K562 (cell line): ENCODE measurements around the gene PRR14.

ENCODE experiments used
- CTCF ChIP-seq, 3 experiments: IDR thresholded peaks in 2 of 3; conservative IDR thresholded peaks in 1 of 3; 2 replicates each; pipeline ENCODE4 v1.5.1; 2011 to 2012; ENCODE audit warnings: low read length in 3 of 3, mild to moderate bottlenecking in 3 of 3, control low read depth in 2 of 3, improper control_type of control experiment in 1 of 3, inconsistent platforms in 1 of 3, low read depth in 1 of 3, mixed read lengths in 1 of 3, moderate library complexity in 1 of 3; ENCODE audit not compliant: insufficient read depth in 2 of 3
- FIP1L1 ChIP-seq: fragments of 200-400 bp; formaldehyde crosslinking; IDR thresholded peaks from 2 replicates; pipeline ENCODE4 v1.6.1; 2018; ENCODE audit warnings: mild to moderate bottlenecking, low read depth, low read length; ENCODE audit not compliant: poor library complexity, severe bottlenecking
- FOXK2 ChIP-seq, 2 experiments: fragments of 450-650 bp; IDR thresholded peaks in 1 of 2; conservative IDR thresholded peaks in 1 of 2; 2 replicates each; pipeline ENCODE4 v1.6.1; 2016; ENCODE audit warnings: low read depth in 2 of 2, mild to moderate bottlenecking in 1 of 2
- HDAC2 ChIP-seq: fragments of 450-650 bp; IDR thresholded peaks from 2 replicates; pipeline ENCODE4 v1.6.1; 2016; ENCODE audit warnings: mild to moderate bottlenecking
- NFATC3 ChIP-seq: fragments of 450-650 bp; IDR thresholded peaks from 2 replicates; pipeline ENCODE4 v1.6.1; 2017; ENCODE audit warnings: mild to moderate bottlenecking
- SMAD1 ChIP-seq: fragments of 150-350 bp; IDR thresholded peaks from 2 replicates; pipeline ENCODE4 v1.6.1; 2014; ENCODE audit warnings: low read length, low read depth; ENCODE audit not compliant: partially characterized antibody
- SPI1 ChIP-seq: IDR thresholded peaks from 2 replicates; pipeline ENCODE4 v1.6.1; 2011; ENCODE audit warnings: low read depth, low read length, control low read depth, borderline replicate concordance
- ZNF407 ChIP-seq: fragments of 450-650 bp; IDR thresholded peaks from 2 replicates; pipeline ENCODE4 v1.6.1; 2016; ENCODE audit warnings: low read depth
- TF ChIP-seq, protein P1 (sequence below): sonication (generic); formaldehyde crosslinking; IDR thresholded peaks from 2 replicates; pipeline ENCODE4 v1.8.1; 2022; ENCODE audit warnings: missing genetic modification reagents

DNA sequence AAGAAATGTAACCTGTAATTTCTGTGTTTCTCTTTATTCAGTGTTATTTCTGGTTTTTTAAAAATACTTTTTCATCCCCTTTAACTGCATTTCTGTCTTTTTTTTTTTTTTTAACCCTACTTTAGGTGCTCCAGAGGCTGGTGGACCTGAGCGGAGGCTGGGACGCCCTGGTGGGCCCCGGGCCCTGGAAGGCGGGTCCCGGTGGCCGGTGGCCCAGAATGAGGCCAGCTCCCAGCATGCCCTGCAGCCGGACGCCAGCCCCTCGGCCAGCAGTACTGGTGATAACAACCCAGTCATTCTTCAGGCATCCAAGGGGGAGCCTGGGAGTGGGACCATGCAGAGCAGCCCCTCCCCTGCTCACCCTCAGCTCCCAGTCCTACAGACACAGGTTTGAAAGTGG, 49.7 kb downstream of the PRR14 start:
- TF ChIP-seq SMAD1 (no peak), NFATC3 (no peak), FOXK2 (conservative IDR thresholded peaks at IDR 0.05 in 1 of 2, IDR thresholded peaks at IDR 0.05 in 1 of 2; ENCODE audit: low read depth in 2 of 2) (no peak), HDAC2 (no peak), FIP1L1 (no peak), ZNF407 (no peak), CTCF (IDR thresholded peaks at IDR 0.05 in 2 of 3, conservative IDR thresholded peaks at IDR 0.05 in 1 of 3; ENCODE audit: insufficient read depth in 2 of 3, low read depth in 1 of 3, low read length in 3 of 3) (no peak), SPI1 (no peak)
- TF ChIP-seq, protein P1, sequence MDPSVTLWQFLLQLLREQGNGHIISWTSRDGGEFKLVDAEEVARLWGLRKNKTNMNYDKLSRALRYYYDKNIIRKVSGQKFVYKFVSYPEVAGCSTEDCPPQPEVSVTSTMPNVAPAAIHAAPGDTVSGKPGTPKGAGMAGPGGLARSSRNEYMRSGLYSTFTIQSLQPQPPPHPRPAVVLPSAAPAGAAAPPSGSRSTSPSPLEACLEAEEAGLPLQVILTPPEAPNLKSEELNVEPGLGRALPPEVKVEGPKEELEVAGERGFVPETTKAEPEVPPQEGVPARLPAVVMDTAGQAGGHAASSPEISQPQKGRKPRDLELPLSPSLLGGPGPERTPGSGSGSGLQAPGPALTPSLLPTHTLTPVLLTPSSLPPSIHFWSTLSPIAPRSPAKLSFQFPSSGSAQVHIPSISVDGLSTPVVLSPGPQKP (CRISPR knock-in tag): no peak
